KOPT-K1 (cell line): ENCODE measurements around the gene HOXB9.

Source experiments
- H3K27ac ChIP-seq: fragments of 200-600 bp; sonication (generic); 2 replicates; pipeline ENCODE4 v1.5.1; 2016; ENCODE audit warnings: antibody characterized with exemption, mild to moderate bottlenecking, low read depth, low read length; ENCODE audit not compliant: poor library complexity, severe bottlenecking
- H3K36me3 ChIP-seq: fragments of 200-600 bp; sonication (generic); 2 replicates; pipeline ENCODE4 v1.5.1; 2017; ENCODE audit warnings: antibody characterized with exemption, mild to moderate bottlenecking, low read length, moderate library complexity; ENCODE audit not compliant: insufficient read depth
- H3K9me3 ChIP-seq: fragments of 200-600 bp; sonication (generic); 2 replicates; pipeline ENCODE4 v1.5.1; 2017; ENCODE audit warnings: antibody characterized with exemption, low read length, mild to moderate bottlenecking; ENCODE audit not compliant: insufficient read depth, poor library complexity, severe bottlenecking

Gene HOXB9

DNA sequence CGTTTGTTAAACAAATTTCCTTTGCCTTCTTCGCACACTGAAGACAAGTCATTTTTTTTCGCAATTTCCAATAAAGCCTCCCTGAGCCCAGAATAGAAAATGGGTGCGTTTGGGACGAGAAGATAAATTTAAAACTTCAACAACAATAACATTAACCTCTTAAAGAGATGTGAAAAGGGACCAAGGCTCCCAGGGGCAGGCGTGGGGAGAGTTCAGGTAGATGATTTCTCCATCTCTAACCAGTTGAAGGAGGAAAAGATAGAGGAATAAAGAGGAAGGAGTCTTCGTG lies 46.7 kb downstream of the HOXB9 start:
- Histone ChIP-seq H3K9me3 (no peaks in the 10 kb centered on the region), H3K27ac (no peak overlapping the region), H3K36me3 (peaks cover 11% of the 10 kb centered on the region)

DNA sequence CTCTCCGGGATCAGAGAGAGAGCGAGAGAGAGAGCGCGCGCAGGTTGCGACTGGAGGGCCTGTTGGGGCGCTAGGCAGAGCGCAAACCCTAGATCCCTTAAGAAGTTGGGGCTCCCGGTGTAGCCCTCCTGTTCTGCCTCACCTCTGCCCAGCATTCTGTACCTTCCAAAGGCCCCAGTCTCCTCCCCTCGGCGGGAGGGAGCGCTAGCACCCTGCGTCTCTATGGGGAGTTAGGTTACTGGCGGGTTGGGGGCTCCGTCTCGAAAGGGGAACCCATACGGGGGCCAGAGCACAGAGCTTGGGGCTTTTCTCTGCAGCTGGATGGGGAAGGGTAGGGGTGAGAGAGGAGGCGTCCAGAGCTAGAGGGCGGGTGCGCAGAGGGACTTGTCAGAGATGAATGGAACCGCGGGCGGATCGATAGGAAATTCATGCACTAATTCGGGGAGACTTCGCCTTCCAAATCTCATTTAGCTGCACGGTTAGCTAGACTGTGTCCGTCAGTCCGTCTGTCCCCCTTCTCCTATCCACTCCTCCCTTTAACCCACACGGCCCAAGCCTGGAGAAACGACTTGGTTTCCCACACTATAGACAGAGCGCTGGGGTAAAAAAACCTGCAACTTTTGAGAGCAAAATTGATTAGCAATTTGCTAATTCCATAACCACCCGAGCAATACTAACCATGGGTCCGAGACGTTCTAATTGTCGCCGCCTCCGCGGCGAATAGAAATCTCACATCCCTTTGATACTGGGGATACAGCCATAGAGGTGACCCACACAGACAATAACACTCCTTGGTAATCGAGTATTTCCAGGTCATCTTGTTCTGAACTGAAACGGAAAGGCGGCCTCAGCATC lies 47.3 kb downstream of the HOXB9 start:
- Histone ChIP-seq H3K9me3 (no peaks in the 10 kb centered on the region), H3K27ac (peak overlapping the region; percentile 81), H3K36me3 (peaks cover 11% of the 10 kb centered on the region)

DNA sequence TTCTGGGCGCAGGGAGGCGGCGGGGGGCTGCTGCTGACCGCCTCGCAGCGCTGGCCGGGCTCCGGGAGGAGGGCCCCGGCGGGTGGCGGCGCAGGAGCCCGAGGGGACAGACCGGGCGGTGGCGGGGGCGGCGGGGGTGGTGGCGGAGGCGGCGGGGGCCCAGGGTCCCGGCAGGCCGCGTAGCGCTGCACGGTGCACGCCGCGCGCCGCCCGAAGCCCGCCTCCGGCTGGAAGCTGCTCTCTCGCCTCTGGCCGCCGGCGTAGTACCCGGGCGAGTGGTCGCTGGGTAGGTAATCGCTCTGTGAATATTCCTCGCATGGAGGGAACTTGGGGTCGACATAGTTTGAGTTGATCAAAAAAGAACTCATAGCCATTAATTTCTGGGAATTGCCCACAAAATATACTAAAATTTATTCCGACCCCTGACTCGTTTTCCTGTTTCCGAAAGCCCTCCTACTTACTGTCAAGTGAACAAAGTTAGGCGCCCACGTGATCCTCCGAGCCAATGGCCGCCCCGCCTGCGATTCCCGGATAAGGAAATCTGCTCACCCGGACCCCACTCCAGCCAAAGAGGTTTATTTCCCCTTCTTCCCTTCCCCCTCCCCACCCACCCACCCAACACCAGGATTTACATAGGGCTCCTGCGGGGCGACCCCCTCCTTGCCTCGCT lies 48.1 kb downstream of the HOXB9 start, which contains the start of gene HOXB4:
HOXB4 (minus strand) TSS at position 405 of the 670 bp plus-strand sequence; CDS start at position 374, 31 bp downstream.
- Histone ChIP-seq H3K36me3 (peaks cover 11% of the 10 kb centered on the region), H3K9me3 (no peaks in the 10 kb centered on the region), H3K27ac (peak within 1 kb of the TSS; percentile 81)

DNA sequence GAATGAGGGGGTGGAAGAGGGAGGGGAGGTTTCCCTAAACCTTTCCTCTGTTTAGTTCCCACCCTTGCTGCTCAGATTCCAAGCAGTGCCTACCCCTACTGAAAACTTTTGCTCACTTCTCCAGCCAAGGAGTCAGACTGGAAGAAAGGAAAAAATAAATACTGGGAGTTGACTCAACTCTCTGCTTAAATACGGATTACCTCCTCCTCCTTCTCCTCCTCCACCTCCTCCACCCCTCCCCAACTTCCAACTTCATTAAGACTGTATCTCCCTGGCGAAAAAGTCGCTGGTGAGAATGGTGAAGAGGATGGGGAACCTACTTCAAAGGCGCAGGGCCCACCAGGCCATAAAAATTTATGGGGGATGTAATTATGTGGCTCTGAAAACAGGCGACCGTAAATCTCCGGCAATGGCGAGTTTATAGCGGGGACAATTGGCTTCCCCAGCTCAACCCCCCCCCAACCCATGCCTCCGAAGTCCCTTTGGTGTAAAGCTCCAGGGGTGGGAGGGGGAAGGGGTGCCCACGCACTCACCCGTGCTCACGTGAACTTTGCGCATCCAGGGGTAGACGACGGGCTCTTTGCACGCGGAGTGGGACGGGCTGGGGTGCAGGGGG lies 48.7 kb downstream of the HOXB9 start:
- peak overlapping the region; percentile 81 for H3K27ac ChIP-seq
- H3K36me3 ChIP-seq: peaks cover 11% of the 10 kb centered on the region
- no peaks in the 10 kb centered on the region for H3K9me3 ChIP-seq

DNA sequence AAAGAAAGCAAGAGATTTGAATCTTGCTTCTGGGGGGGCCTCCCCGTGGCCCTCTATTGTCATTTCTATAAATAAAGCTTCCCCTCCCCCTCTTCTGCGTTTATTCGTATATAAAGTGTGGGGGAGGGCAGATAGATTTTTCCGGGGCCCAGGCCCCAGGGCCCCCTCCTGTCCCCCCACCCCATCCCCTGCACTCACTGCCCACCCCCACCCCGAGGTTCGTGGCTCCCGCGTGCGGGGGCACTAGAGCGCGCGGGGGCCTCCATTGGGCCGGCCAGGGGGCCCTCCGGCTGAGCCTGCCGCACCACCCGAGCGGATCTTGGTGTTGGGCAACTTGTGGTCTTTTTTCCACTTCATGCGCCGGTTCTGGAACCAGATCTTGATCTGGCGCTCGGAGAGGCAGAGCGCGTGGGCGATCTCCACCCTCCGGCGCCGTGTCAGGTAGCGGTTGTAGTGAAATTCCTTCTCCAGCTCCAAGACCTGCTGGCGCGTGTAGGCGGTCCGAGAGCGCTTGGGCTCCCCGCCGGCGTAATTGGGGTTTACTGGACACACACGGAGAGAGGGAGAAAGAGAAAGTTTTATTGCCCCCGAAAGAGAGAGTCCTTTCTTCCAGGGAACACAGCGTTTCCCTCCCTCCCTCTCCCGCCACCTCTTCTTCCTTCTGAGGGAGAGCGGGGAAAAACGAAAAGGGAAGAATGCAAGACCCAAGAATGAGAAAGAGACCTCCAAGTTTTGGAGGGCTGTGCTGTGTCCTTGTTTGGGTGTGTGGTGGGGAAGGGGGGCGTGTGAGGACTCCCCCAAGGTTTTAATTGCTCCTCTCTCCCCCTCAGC lies 49.5 kb downstream of the HOXB9 start:
- Histone ChIP-seq H3K36me3 (peaks cover 12% of the 10 kb centered on the region), H3K27ac (peak overlapping the region; percentile 81), H3K9me3 (no peaks in the 10 kb centered on the region)

DNA sequence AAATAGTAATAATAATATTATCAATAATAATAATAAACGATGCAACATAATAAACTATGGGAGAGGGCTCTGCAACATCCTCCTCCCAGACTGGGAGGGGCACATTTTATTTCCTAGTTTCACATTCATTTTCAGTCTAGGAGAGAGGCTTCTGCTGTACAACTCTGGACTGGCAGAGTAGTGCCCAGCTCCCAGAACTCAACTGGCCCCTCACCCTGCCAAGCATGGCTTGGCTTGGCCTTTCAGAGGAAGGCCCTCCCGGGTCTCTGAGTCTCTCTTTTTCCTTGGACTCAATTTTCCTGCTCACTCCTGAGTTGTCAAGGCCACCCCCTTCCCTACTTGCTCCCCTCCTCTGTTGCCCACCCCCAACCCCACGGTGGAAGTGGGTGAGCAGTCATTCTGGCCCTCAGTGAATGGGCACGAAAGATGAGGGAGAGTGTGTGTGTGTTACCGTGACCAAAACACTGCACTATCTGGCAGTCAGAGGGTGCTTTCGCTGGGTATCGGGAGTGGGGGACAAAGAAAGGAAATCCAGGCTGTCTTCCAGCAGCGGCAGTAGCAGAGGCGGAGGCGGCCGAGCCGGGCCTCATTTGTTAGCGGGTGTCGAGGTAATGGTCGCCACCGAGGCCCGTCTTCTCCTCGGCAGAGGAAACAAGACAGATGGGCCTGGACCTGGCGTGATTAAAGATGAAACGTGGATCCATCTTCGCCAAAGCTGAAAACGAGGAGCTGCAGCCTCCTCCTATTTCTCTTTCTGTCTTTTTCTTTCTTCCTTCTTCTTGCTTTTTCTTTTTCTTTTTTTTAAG lies 50.3 kb downstream of the HOXB9 start:
- Histone ChIP-seq H3K36me3 (peaks cover 20% of the 10 kb centered on the region), H3K27ac (no peak overlapping the region), H3K9me3 (no peaks in the 10 kb centered on the region)

DNA sequence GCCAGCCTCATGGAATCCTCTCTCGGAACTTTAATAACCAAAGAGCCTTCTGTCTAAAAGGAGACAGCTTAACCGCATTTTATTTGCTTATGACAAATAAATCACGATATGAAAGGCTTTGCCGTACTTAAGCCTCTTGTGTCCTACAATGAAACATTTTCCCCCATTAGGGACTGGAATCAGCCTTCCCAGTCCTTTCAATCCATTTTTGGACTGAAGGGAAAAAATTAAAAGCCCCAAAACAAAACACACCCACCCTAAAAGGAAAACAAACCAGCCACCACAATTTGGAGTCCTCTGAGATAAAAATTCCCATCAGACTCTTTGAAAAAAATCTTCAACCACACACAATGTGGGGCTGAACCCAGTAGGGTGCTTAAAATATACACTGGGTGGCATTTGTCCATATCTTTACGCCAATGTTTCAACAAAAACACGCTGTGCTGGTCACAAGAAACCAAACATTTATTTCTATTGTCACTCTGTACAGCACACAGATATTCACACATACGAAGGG lies 51.0 kb downstream of the HOXB9 start:
- Histone ChIP-seq H3K36me3 (peaks cover 27% of the 10 kb centered on the region), H3K27ac (no peak overlapping the region), H3K9me3 (no peaks in the 10 kb centered on the region)

DNA sequence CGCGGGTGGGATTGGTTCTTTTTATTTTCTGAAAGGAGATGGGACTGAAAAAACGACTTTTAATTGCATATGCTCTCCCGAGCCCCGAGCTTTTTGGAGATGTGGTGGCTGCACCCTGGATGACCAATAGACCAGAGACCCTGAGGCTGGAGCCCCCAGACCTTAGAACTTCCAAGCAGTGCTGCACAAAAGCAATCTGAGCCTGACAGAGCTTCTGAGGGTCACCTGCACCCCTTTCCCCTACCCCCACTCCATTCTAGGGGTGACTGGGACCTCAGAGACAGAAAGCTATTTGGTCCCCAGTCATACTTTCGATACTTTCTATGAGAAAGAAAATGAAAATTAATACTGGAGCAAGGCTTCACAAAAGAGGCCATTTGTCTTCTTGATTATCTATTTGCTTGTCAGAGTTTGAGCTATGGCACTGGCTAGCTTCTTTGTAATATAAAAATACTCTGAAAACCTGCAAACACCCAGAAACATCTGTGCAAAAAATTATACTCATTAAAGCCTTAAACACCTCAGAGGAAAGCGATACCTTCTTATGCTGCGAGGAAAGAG lies 51.6 kb downstream of the HOXB9 start:
- Histone ChIP-seq H3K27ac (no peak overlapping the region), H3K9me3 (no peaks in the 10 kb centered on the region), H3K36me3 (peaks cover 32% of the 10 kb centered on the region)

DNA sequence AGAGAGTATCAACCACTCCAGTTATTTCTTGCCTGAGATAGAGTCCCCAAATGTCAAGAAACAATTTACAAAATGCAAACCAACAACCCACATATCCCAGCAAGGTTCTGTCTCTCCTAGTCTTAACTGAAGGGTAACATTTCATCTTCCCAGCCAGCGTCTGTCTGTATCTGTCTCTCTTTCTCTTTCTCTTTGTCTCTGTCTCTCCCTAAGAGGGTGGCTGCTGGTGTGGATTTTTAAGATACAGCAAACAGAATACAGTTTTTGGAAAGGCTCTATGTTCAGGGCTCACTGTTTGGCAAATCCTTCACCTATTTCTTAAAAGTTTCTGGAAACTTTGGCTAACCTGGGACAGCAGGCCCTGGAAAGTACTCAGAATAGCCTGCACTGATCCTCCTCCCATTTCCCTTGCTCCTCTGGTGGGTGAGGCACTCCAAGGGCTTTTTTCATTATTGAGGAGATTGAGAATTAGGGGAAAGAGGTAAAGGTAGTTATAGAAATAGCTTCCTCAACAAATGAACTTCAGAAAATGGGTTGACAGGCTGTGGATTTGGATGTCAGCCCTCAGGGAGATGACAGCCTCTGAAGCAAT lies 54.2 kb downstream of the HOXB9 start:
- H3K36me3 ChIP-seq: peaks cover 35% of the 10 kb centered on the region
- H3K9me3 ChIP-seq: no peaks in the 10 kb centered on the region
- no peak overlapping the region for H3K27ac ChIP-seq
